ENCODE results near the gene MARCHF3. TPM values are rescaled to one million over a fixed set of nuclear protein-coding genes. Genes with fewer than 3 reads are reported as not detected.
A peak's percentile ranks its signal among the peaks of the same experiment; 100 is the strongest.
"Not testable (repeated sequence)": the region's sequence is repeated elsewhere in the genome, so short reads cannot be mapped to it uniquely, and the experiment has no call there.

Gene MARCHF3
- polyA plus RNA-seq, 6 donors from 2014 or later = 63.4 to 81.0 (median 71.7) TPM

- Mint-ChIP-seq H3K4me3 (no peak overlapping the region), H3K9me3 (peaks cover 0 to 6% (median 0%) of the 10 kb centered on the region in 7 donors), H3K4me1 (peaks cover 6 to 21% (median 21%) of the 10 kb centered on the region in 3 donors), H3K27ac (peak overlapping the region in 2 of 6 donors; percentile 83 to 85), H3K36me3 (peaks cover 0 to 6% of the 10 kb centered on the region in 2 donors), H3K27me3 (no peaks in the 10 kb centered on the region)
- no peak for DNase-seq
- ATAC-seq (ENCODE audit: low read depth in 2 of 2) = no peak
Measured at GRCh38 chr5:126857472-126858410, 172.6 kb downstream of the MARCHF3 start.

DNA sequence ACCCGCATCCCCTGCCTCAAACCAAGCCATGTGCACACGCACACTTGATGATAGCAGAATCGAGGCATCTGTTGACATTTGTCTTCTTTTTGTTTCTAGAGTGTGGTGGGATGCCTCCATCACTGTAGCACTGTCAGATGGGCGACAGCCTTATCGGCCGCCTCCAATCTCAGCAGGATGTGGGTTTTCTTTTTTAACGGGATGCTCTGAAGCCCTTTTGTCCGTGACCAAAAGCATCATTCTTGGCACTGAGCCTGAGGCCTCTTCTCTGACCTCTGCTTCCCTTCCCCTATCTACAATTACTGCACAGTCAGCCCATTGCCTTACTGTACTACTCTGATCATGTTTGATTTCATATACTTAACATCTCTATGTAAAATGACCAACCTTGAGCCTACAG, 175.1 kb downstream of the MARCHF3 start:
- peaks cover 0 to 6% (median 0%) of the 10 kb centered on the region in 7 donors for H3K9me3 Mint-ChIP-seq
- H3K4me3 Mint-ChIP-seq = peak overlapping the region in 5 of 8 donors; percentile 6 to 55 (median 30)
- H3K27ac Mint-ChIP-seq = peak overlapping the region in 1 of 6 donors; percentile 82
- no peak for ATAC-seq (ENCODE audit: low read depth in 2 of 2)
- no peak for DNase-seq
- no peaks in the 10 kb centered on the region for H3K27me3 Mint-ChIP-seq
- peaks cover 0 to 6% of the 10 kb centered on the region in 2 donors for H3K36me3 Mint-ChIP-seq
- H3K4me1 Mint-ChIP-seq = peaks cover 21 to 34% (median 30%) of the 10 kb centered on the region in 3 donors

DNA sequence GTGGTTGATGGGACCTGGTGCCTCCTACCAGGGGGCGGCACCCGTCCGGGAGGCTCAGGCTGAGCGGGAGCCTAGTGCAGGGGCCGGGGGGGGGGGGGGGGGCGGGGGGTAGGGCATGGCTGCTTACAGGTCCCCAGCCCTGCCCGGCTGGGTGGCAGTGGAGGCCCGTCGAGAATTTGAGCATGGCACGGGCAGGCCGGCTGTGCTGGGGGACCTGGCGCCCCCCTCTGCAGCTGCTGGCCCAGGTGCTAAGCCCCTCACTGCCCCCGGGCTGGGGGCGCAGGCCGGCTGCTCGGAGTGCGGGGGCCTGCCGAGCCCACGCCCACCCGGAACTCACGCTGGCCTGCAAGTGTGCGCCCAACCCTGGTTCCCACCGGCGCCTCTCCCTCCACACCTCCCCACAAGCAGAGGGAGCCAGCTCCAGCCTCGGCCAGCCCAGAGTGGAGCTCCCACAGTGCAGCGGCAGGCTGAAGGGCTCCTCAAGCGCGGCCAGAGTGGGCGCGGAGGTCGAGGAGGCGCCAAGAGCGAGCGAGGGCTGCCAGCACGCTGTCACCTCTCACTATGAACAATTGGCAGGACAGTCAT, 175.7 kb downstream of the MARCHF3 start:
- H3K4me1 Mint-ChIP-seq = peaks cover 21 to 31% (median 28%) of the 10 kb centered on the region in 3 donors
- DNase-seq (no peak), ATAC-seq (ENCODE audit: low read depth in 2 of 2) (no peak)
- H3K4me3 Mint-ChIP-seq = peak overlapping the region in 3 of 8 donors; percentile 16 to 55 (median 30)
- no peaks in the 10 kb centered on the region for H3K27me3 Mint-ChIP-seq
- H3K27ac Mint-ChIP-seq = no peak overlapping the region
- peaks cover 0 to 6% (median 0%) of the 10 kb centered on the region in 7 donors for H3K9me3 Mint-ChIP-seq
- H3K36me3 Mint-ChIP-seq = peaks cover 0 to 6% of the 10 kb centered on the region in 2 donors

DNA sequence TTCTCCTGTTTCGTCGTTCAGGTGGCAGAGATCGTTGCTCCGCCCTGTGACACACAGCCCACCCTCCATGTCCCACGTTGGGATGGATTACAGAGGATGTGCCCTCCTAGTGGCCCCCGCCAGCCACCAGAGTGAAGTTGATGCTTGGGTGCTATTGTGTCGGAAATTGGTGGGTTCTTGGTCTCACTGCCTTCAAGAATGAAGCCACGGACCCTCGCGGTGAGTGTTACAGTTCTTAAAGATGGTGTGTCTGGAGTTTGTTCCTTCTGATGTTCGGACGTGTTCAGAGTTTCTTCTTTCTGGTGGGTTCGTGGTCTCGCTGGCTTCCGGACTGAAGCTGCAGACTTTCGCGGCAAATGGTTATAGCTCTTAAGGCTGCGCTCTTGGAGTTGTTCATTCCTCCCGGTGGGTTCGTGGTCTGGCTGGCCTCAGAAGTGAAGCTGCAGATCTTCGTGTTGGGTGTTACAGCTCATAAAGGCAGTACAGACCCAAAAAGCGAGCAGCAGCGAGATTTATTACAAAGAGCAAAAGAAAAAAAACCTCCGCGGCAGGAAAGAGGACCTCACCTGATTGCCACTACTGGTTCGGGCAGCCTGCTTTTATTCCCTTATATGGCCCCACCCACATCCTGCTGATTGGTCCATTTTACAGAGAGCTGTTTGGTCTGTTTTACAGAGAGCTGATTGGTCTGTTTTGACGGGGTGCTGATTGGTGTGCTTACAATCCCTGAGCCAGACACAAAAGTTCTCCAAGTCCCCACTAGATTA, 176.6 kb downstream of the MARCHF3 start:
- not testable (repeated sequence) for H3K9me3 Mint-ChIP-seq

GRCh38 chr5:126852841-126853271, 177.5 kb downstream of the MARCHF3 start:
- Mint-ChIP-seq H3K4me3 (peak overlapping the region in 6 of 8 donors; percentile 43 to 87 (median 78)), H3K9me3 (peaks cover 0 to 6% (median 0%) of the 10 kb centered on the region in 7 donors), H3K27ac (peak overlapping the region; percentile 18 to 96 (median 94)), H3K27me3 (no peaks in the 10 kb centered on the region), H3K4me1 (peaks cover 21 to 41% (median 35%) of the 10 kb centered on the region in 3 donors), H3K36me3 (peaks cover 0 to 6% of the 10 kb centered on the region in 2 donors)
- ATAC-seq (ENCODE audit: low read depth in 2 of 2) (no peak), DNase-seq (no peak)

More for the DNA sequence above, 176.6 kb downstream of the MARCHF3 start:
- Mint-ChIP-seq H3K4me1 (peaks cover 21 to 32% (median 30%) of the 10 kb centered on the region in 3 donors), H3K27ac (peak overlapping the region in 5 of 6 donors; percentile 38 to 96 (median 86)), H3K4me3 (peak overlapping the region in 6 of 8 donors; percentile 61 to 86 (median 76))
- H3K36me3 Mint-ChIP-seq; ATAC-seq (ENCODE audit: low read depth in 2 of 2); H3K27me3 Mint-ChIP-seq; DNase-seq: not testable (repeated sequence)

DNA sequence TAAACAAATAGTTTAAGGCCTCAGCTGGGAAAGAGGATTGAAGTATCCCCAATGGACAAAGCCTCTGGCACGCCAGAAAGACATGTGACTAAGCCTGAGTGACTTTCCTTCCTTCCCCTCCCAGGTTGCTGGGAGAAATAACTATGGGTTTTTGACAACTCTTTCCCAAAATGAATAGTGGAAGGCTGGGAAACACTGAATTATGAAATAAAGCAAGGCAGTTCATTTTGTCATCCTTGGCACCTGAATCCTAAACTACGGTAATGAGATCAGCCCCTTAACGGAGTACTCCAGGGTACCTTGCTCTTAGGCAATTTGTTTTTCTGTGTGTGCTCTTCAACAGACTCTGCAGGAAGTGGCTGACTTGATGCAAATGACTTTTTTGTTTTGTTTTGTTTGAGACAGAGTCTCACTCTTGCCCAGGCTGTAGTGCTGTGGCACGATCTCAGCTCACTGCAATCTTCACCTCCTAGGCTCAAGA, 178.2 kb downstream of the MARCHF3 start:
- H3K27me3 Mint-ChIP-seq = no peaks in the 10 kb centered on the region
- ATAC-seq (ENCODE audit: low read depth in 2 of 2) = peak; percentile 81 to 96
- H3K4me3 Mint-ChIP-seq = peak overlapping the region; percentile 26 to 89 (median 78)
- H3K4me1 Mint-ChIP-seq = peaks cover 22 to 48% (median 35%) of the 10 kb centered on the region in 3 donors
- H3K36me3 Mint-ChIP-seq = peaks cover 0 to 6% of the 10 kb centered on the region in 2 donors
- no peak for DNase-seq
- peaks cover 0 to 6% (median 0%) of the 10 kb centered on the region in 7 donors for H3K9me3 Mint-ChIP-seq
- peak overlapping the region; percentile 89 to 96 (median 94) for H3K27ac Mint-ChIP-seq

- Mint-ChIP-seq H3K4me1 (peaks cover 28 to 53% (median 41%) of the 10 kb centered on the region in 3 donors), H3K9me3 (peaks cover 0 to 6% (median 0%) of the 10 kb centered on the region in 7 donors), H3K27ac (peak overlapping the region in 2 of 6 donors; percentile 93 to 94), H3K36me3 (peaks cover 0 to 6% of the 10 kb centered on the region in 2 donors), H3K4me3 (peak overlapping the region in 4 of 8 donors; percentile 35 to 84 (median 78)), H3K27me3 (no peaks in the 10 kb centered on the region)
- DNase-seq = no peak
- ATAC-seq (ENCODE audit: low read depth in 2 of 2) = no peak
Measured at GRCh38 chr5:126851501-126852011, 178.8 kb downstream of the MARCHF3 start.

DNA sequence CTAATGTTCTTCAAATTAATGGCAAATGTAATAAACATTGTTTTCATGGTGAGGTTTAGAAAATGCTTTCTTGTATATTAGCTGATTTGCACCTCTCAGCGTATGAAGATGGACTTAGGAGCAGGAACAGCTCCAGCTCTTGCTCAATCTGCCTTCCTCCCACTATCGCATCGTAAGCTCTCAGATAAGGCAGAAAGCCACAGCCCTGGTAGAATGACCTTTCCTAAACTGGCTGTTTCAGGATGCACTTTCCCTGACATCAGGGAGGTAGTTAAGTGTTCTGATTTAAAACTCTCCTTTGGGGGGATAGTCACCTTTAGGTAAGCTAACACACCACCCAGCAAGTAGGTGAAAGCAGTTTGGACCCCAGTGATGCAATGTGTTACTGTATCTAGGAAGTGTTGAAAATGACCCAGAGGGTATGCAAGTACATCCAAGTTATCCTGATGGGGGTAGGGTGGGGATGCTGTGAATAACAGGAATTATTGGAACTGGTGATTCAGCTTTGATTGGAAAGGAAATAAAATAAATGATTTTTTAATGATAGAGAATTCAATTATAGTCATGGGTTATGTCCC, 181.2 kb downstream of the MARCHF3 start:
- ATAC-seq (ENCODE audit: low read depth in 2 of 2) (no peak), DNase-seq (no peak)
- Mint-ChIP-seq H3K36me3 (no peaks in the 10 kb centered on the region), H3K9me3 (peaks cover 0 to 6% (median 0%) of the 10 kb centered on the region in 7 donors), H3K4me3 (no peak overlapping the region), H3K27ac (peak overlapping the region in 2 of 6 donors; percentile 84 to 94), H3K4me1 (peaks cover 49 to 74% (median 51%) of the 10 kb centered on the region in 3 donors), H3K27me3 (no peaks in the 10 kb centered on the region)

GRCh38 chr5:126848253-126848652, 182.1 kb downstream of the MARCHF3 start:
- ATAC-seq (ENCODE audit: low read depth in 2 of 2) (no peak), DNase-seq (no peak)
- Mint-ChIP-seq H3K4me3 (peak overlapping the region in 2 of 8 donors; percentile 21 to 60), H3K27me3 (no peaks in the 10 kb centered on the region), H3K4me1 (peaks cover 55 to 70% (median 56%) of the 10 kb centered on the region in 3 donors), H3K27ac (peak overlapping the region in 3 of 6 donors; percentile 73 to 94 (median 89)), H3K36me3 (no peaks in the 10 kb centered on the region), H3K9me3 (peaks cover 0 to 2% (median 0%) of the 10 kb centered on the region in 7 donors)

DNA sequence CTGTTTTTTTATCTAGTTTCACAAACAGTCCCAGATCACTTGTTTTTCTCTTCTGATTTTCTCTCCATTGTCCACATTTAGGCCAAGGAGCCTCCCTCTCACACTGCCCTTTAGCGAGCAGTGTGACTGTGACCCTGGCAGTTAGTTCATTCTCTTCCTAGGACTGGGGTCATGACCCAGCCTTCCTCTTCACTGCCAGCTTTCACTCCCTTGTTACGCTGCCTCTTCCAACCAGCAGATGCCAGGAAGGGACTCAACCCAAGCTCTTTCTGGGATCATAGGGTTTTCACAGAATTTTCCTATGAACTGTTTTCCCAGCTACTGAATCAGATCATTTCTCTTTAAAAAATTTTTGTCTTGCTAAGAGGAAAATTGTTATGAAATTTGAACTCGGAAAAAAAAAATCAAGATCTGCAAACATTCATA, 182.5 kb downstream of the MARCHF3 start:
- H3K27ac Mint-ChIP-seq = peak overlapping the region in 2 of 6 donors; percentile 69 to 94
- DNase-seq = no peak
- no peaks in the 10 kb centered on the region for H3K36me3 Mint-ChIP-seq
- H3K4me1 Mint-ChIP-seq = peaks cover 52 to 66% (median 53%) of the 10 kb centered on the region in 3 donors
- H3K9me3 Mint-ChIP-seq = peaks cover 0 to 2% (median 0%) of the 10 kb centered on the region in 7 donors
- ATAC-seq (ENCODE audit: low read depth in 2 of 2) = no peak
- H3K4me3 Mint-ChIP-seq = no peak overlapping the region
- H3K27me3 Mint-ChIP-seq = no peaks in the 10 kb centered on the region

GRCh38 chr5:126847456-126847820, 182.9 kb downstream of the MARCHF3 start:
- ATAC-seq (ENCODE audit: low read depth in 2 of 2) (no peak), DNase-seq (no peak)
- Mint-ChIP-seq H3K27me3 (no peaks in the 10 kb centered on the region), H3K9me3 (peaks cover 0 to 2% (median 0%) of the 10 kb centered on the region in 7 donors), H3K4me3 (no peak overlapping the region), H3K27ac (peak overlapping the region in 3 of 6 donors; percentile 4 to 94 (median 72)), H3K4me1 (peaks cover 49 to 62% (median 50%) of the 10 kb centered on the region in 3 donors), H3K36me3 (no peaks in the 10 kb centered on the region)

All from naive B cell (primary cell).